Sigmoid colon (tissue), 7 donors: ENCODE data around the gene EFEMP2. TPM values are rescaled to one million over a fixed set of nuclear protein-coding genes. Genes with fewer than 3 reads are reported as not detected.

ENCODE experiments used
- DNase-seq: peaks from one replicate; pipeline ENCODE4 v3.0.0-alpha.2; 2019
- H3K27ac ChIP-seq, 4 donors: fragments of 200-600 bp; sonication (generic); one replicate each; pipeline ENCODE4 v1.5.1; 2016 to 2019; ENCODE audit warnings: mild to moderate bottlenecking in 1 of 4
- H3K27me3 ChIP-seq, 3 donors: fragments of 200-600 bp; sonication (generic); one replicate each; pipeline ENCODE4 v1.5.1; 2019; ENCODE audit warnings: mild to moderate bottlenecking in 1 of 3
- H3K36me3 ChIP-seq, 4 donors: fragments of 200-600 bp; sonication (generic); one replicate each; pipeline ENCODE4 v1.5.1; 2016 to 2019
- H3K4me1 ChIP-seq, 4 donors: fragments of 200-600 bp; sonication (generic); one replicate each; pipeline ENCODE4 v1.5.1; 2017 to 2019
- H3K4me3 ChIP-seq, 4 donors: fragments of 200-600 bp; sonication (generic); one replicate each; pipeline ENCODE4 v1.5.1; 2017 to 2019; ENCODE audit warnings: mild to moderate bottlenecking in 2 of 4, moderate library complexity in 1 of 4
- H3K9me3 ChIP-seq, 4 donors: fragments of 200-600 bp in 3 of 4; sonication (generic) in 3 of 4; one replicate each; pipeline versions ENCODE4 v1.5.1 to v1.6.1; 2013 to 2019
- CTCF ChIP-seq, 4 experiments: fragments of 450-650 bp in 3 of 4; fragments of 200-600 bp in 1 of 4; IDR thresholded peaks; one replicate each; pipeline ENCODE4 v1.5.1; 2016 to 2019; ENCODE audit warnings: antibody characterized with exemption in 4 of 4, mild to moderate bottlenecking in 3 of 4, moderate library complexity in 2 of 4
- EP300 ChIP-seq, 4 donors: sonication (generic); formaldehyde crosslinking; IDR thresholded peaks; one replicate each; pipeline ENCODE4 v1.6.1; 2017; ENCODE audit warnings: antibody characterized with exemption in 4 of 4
- POLR2A ChIP-seq, 2 donors: fragments of 450-650 bp; IDR thresholded peaks; one replicate each; pipeline ENCODE4 v1.6.1; 2016; ENCODE audit warnings: antibody characterized with exemption in 2 of 2, mild to moderate bottlenecking in 2 of 2, moderate library complexity in 2 of 2
- POLR2AphosphoS5 ChIP-seq, 4 donors: sonication (generic); formaldehyde crosslinking; IDR thresholded peaks; one replicate each; pipeline ENCODE4 v1.6.1; 2017; ENCODE audit warnings: antibody characterized with exemption in 4 of 4
- WGBS, 2 donors: extraction: QIAGEN DNeasy Blood & Tissue Kit; methylation state at CpG; one replicate each; pipeline ENCODE4 v1.1.7; 2013; 5-methylcytosine and 5-hydroxymethylcytosine counted together
- intact Hi-C: fragments of 100-400 bp; cut with DNase I; formaldehyde crosslinking; loops from one replicate; pipeline ENCODE4 v1.15.1; 2023
- polyA plus RNA-seq, 3 donors: library from polyadenylated mRNA; stranded (reverse); fragments of 200-250 nt; gene quantifications; one replicate each; pipeline ENCODE4 v1.2.3, GENCODE V29; 2013
- total RNA-seq, 4 donors: library from RNA; depleted of rRNA; stranded (reverse); fragments of >200 nt; gene quantifications; one replicate each; pipeline ENCODE4 v1.1.0, GENCODE V29; 2016
- donor health status: healthy with polysubstance abuse.
- donor health status: Bipolar disorder and iron deficiency.
- donor health status: healthy.

Gene EFEMP2
- total and polyA plus RNA-seq, 7 donors, result 8.6 to 120 (median 71.7) TPM

GRCh38 chr11:65822776-65823528, 49.6 kb downstream of the EFEMP2 start:
- no peaks in the 10 kb centered on the region for H3K36me3 ChIP-seq
- intact Hi-C loops, result no loop called here
- H3K27ac ChIP-seq, result no peak overlapping the region
- no peak overlapping the region for H3K4me3 ChIP-seq
- no peak for DNase-seq
- no peaks in the 10 kb centered on the region for H3K9me3 ChIP-seq
- 15 to 67% methylated on average over 15 of the region's 15 CpGs for WGBS, 2 donors
- TF ChIP-seq POLR2A (IDR thresholded peaks at IDR 0.05), result no peak
- no peak for TF ChIP-seq EP300 (IDR thresholded peaks at IDR 0.05)
- no peak for TF ChIP-seq POLR2AphosphoS5 (IDR thresholded peaks at IDR 0.05)
- no peaks in the 10 kb centered on the region for H3K4me1 ChIP-seq
- no peaks in the 10 kb centered on the region for H3K27me3 ChIP-seq

- no peak overlapping the region for H3K4me3 ChIP-seq
- H3K27me3 ChIP-seq, result no peaks in the 10 kb centered on the region
- no peak overlapping the region for H3K27ac ChIP-seq
- H3K36me3 ChIP-seq, result no peaks in the 10 kb centered on the region
- H3K9me3 ChIP-seq, result no peaks in the 10 kb centered on the region
- no peak for TF ChIP-seq CTCF (IDR thresholded peaks at IDR 0.05)
- TF ChIP-seq EP300 (IDR thresholded peaks at IDR 0.05), result no peak
- no peak for TF ChIP-seq POLR2A (IDR thresholded peaks at IDR 0.05)
- no peak for TF ChIP-seq POLR2AphosphoS5 (IDR thresholded peaks at IDR 0.05)
- peaks cover 0 to 12% (median 8%) of the 10 kb centered on the region in 4 donors for H3K4me1 ChIP-seq
- WGBS, 2 donors, result 20 to 56% methylated on average over 8 of the region's 8 CpGs
- no peak for DNase-seq
- intact Hi-C loops, result no loop called here
These were observed 51.5 kb downstream of the EFEMP2 start for GRCh38 chr11:65821107-65821506.

GRCh38 chr11:65817835-65818680, 54.5 kb downstream of the EFEMP2 start:
- H3K4me1 ChIP-seq, result peaks cover 0 to 12% (median 8%) of the 10 kb centered on the region in 4 donors
- H3K36me3 ChIP-seq, result peaks cover 0 to 6% (median 0%) of the 10 kb centered on the region in 4 donors
- 6 to 7% methylated on average over 74 of the region's 74 CpGs for WGBS, 2 donors
- intact Hi-C loops, result loop anchor here (1.0 to 10.0 kb wide), 3 partner anchors 38 to 193 kb away; partner anchors contain the start of gene AP5B1
- no peaks in the 10 kb centered on the region for H3K9me3 ChIP-seq
- peak; percentile 95 for DNase-seq
- no peaks in the 10 kb centered on the region for H3K27me3 ChIP-seq
- H3K27ac ChIP-seq, result peak overlapping the region; percentile 64 to 74 (median 72)
- TF ChIP-seq EP300 (IDR thresholded peaks at IDR 0.05) (no peak), POLR2A (IDR thresholded peaks at IDR 0.05) (no peak), POLR2AphosphoS5 (IDR thresholded peaks at IDR 0.05) (peak in 3 of 4 donors; percentile 18 to 49 (median 19)), CTCF (IDR thresholded peaks at IDR 0.05) (peak; percentile 85 to 100 (median 94))
- H3K4me3 ChIP-seq, result peak overlapping the region; percentile 29 to 65 (median 60)

GRCh38 chr11:65817312-65817834, 55.2 kb downstream of the EFEMP2 start:
- intact Hi-C loops, result loop anchor here (10.0 kb wide), 1 partner anchor 193 kb away; no protein-coding TSS in a partner anchor

More at GRCh38 chr11:65817312-65817834, 55.2 kb downstream of the EFEMP2 start:
- H3K9me3 ChIP-seq, result no peaks in the 10 kb centered on the region
- H3K27me3 ChIP-seq, result no peaks in the 10 kb centered on the region
- 45 to 70% methylated on average over 5 of the region's 5 CpGs for WGBS, 2 donors
- peaks cover 0 to 12% (median 8%) of the 10 kb centered on the region in 4 donors for H3K4me1 ChIP-seq
- no peak for TF ChIP-seq POLR2AphosphoS5 (IDR thresholded peaks at IDR 0.05)
- TF ChIP-seq CTCF (IDR thresholded peaks at IDR 0.05), result no peak
- TF ChIP-seq POLR2A (IDR thresholded peaks at IDR 0.05), result no peak
- TF ChIP-seq EP300 (IDR thresholded peaks at IDR 0.05), result no peak
- peak overlapping the region; percentile 29 to 65 (median 60) for H3K4me3 ChIP-seq
- no peak for DNase-seq
- H3K27ac ChIP-seq, result peak overlapping the region; percentile 64 to 74 (median 72)
- peaks cover 0 to 6% (median 0%) of the 10 kb centered on the region in 4 donors for H3K36me3 ChIP-seq
